ENCODE results near the gene SPNS2.

DNA sequence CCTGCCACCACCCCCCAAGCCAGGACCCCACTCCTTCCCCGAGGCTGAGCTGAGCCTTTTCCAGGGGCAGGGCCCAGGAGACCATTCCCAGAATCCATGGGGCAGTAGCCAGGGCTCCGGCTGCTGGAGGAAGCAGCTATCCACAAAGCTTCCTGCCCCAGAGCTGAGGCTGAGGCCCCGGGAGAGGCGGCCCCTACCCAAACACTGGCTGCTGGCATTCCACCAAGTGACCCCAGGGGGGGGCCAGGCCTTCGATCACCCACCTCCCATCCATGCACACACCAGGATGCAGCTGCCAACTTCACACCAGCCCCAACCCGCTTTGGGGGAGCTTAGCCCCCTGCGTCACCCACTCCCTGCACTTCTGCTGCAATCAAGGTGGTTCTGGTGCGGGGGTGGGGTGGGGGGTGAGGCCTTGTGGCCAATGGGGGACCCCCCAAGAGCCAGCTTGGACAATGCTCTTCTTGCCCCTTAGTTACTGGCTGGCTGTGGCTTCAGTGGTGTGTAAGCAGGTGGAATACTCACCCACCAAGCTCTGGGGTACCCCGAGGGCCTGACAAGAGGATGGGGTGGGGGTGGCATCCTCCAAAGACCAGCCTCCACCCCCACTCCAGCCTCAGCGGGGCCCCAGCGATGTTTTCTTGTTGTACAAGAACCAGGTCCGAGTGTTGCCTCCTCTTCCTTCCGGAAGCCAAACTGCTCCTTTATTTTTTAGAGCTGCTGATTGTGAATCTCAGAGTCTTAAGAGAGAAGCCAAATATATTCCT is 39.7 kb downstream of the SPNS2 start:
- TF ChIP-seq JUNB (IDR thresholded peaks at IDR 0.05; ENCODE audit: unreplicated experiment) (no peak), EZH2 (IDR thresholded peaks at IDR 0.05; ENCODE audit: low read depth, unreplicated experiment) (no peak), POLR2AphosphoS5 (IDR thresholded peaks at IDR 0.05; ENCODE audit: low read depth) (no peak), STAT1 (IDR thresholded peaks at IDR 0.05; ENCODE audit: unreplicated experiment) (no peak), CREB1 (CRISPR knock-in tag; IDR thresholded peaks at IDR 0.05; ENCODE audit: low read depth) (no peak), NANOG (IDR thresholded peaks at IDR 0.05; ENCODE audit: borderline replicate concordance) (no peak), EZH2phosphoT487 (IDR thresholded peaks at IDR 0.05; ENCODE audit: unreplicated experiment) (no peak)
- TF ChIP-seq, protein P1, sequence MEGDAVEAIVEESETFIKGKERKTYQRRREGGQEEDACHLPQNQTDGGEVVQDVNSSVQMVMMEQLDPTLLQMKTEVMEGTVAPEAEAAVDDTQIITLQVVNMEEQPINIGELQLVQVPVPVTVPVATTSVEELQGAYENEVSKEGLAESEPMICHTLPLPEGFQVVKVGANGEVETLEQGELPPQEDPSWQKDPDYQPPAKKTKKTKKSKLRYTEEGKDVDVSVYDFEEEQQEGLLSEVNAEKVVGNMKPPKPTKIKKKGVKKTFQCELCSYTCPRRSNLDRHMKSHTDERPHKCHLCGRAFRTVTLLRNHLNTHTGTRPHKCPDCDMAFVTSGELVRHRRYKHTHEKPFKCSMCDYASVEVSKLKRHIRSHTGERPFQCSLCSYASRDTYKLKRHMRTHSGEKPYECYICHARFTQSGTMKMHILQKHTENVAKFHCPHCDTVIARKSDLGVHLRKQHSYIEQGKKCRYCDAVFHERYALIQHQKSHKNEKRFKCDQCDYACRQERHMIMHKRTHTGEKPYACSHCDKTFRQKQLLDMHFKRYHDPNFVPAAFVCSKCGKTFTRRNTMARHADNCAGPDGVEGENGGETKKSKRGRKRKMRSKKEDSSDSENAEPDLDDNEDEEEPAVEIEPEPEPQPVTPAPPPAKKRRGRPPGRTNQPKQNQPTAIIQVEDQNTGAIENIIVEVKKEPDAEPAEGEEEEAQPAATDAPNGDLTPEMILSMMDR (conservative IDR thresholded peaks at IDR 0.05; ENCODE audit: low read depth in 2 of 2): no peak
- TF ChIP-seq, protein P2, sequence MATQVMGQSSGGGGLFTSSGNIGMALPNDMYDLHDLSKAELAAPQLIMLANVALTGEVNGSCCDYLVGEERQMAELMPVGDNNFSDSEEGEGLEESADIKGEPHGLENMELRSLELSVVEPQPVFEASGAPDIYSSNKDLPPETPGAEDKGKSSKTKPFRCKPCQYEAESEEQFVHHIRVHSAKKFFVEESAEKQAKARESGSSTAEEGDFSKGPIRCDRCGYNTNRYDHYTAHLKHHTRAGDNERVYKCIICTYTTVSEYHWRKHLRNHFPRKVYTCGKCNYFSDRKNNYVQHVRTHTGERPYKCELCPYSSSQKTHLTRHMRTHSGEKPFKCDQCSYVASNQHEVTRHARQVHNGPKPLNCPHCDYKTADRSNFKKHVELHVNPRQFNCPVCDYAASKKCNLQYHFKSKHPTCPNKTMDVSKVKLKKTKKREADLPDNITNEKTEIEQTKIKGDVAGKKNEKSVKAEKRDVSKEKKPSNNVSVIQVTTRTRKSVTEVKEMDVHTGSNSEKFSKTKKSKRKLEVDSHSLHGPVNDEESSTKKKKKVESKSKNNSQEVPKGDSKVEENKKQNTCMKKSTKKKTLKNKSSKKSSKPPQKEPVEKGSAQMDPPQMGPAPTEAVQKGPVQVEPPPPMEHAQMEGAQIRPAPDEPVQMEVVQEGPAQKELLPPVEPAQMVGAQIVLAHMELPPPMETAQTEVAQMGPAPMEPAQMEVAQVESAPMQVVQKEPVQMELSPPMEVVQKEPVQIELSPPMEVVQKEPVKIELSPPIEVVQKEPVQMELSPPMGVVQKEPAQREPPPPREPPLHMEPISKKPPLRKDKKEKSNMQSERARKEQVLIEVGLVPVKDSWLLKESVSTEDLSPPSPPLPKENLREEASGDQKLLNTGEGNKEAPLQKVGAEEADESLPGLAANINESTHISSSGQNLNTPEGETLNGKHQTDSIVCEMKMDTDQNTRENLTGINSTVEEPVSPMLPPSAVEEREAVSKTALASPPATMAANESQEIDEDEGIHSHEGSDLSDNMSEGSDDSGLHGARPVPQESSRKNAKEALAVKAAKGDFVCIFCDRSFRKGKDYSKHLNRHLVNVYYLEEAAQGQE (IDR thresholded peaks at IDR 0.05; ENCODE audit: unreplicated experiment): no peak
- TF ChIP-seq, protein P3, sequence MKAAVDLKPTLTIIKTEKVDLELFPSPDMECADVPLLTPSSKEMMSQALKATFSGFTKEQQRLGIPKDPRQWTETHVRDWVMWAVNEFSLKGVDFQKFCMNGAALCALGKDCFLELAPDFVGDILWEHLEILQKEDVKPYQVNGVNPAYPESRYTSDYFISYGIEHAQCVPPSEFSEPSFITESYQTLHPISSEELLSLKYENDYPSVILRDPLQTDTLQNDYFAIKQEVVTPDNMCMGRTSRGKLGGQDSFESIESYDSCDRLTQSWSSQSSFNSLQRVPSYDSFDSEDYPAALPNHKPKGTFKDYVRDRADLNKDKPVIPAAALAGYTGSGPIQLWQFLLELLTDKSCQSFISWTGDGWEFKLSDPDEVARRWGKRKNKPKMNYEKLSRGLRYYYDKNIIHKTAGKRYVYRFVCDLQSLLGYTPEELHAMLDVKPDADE (IDR thresholded peaks at IDR 0.05): no peak

Measured in GM23338 (cell line).